A204.1 (cell line): ENCODE results near the gene TOR4A.

Source experiments
- FAIRE-seq: peaks from 2 replicates; lab custom pipeline; 2012; peaks lifted over from hg19 to GRCh38; lab: Jason Lieb, UNC

Gene TOR4A

GRCh38 chr9:137253717-137254623 is 23.6 kb upstream of the TOR4A start:
- no peak for FAIRE-seq

- no peak for FAIRE-seq
Observed at GRCh38 chr9:137254624-137255447, 22.7 kb upstream of the TOR4A start, which contains the start of gene NELFB. TSS of gene NELFB (plus strand) at chr9:137255327.

GRCh38 chr9:137255448-137256114 is 21.9 kb upstream of the TOR4A start:
- FAIRE-seq = no peak

- no peak for FAIRE-seq
Observed at GRCh38 chr9:137256362-137256761, 21.2 kb upstream of the TOR4A start.

- FAIRE-seq = no peak
Observed at GRCh38 chr9:137256856-137257255, 20.7 kb upstream of the TOR4A start.

- peak; percentile 27 for FAIRE-seq
Observed at GRCh38 chr9:137262173-137262908, 15.2 kb upstream of the TOR4A start.

GRCh38 chr9:137262909-137263285 is 14.6 kb upstream of the TOR4A start:
- FAIRE-seq = no peak

- no peak for FAIRE-seq
Observed at GRCh38 chr9:137263506-137263905, 14.0 kb upstream of the TOR4A start.

- no peak for FAIRE-seq
Observed at GRCh38 chr9:137264067-137264466, 13.5 kb upstream of the TOR4A start.

- FAIRE-seq = no peak
Observed at GRCh38 chr9:137265496-137266161, 11.9 kb upstream of the TOR4A start.

- FAIRE-seq = no peak
Observed at GRCh38 chr9:137266162-137266527, 11.4 kb upstream of the TOR4A start.

GRCh38 chr9:137266585-137267453 is 10.7 kb upstream of the TOR4A start:
- FAIRE-seq = no peak

GRCh38 chr9:137267933-137268355 is 9.6 kb upstream of the TOR4A start:
- no peak for FAIRE-seq

GRCh38 chr9:137268538-137269201 is 8.9 kb upstream of the TOR4A start:
- FAIRE-seq = no peak

GRCh38 chr9:137269231-137269772 is 8.2 kb upstream of the TOR4A start:
- no peak for FAIRE-seq

- FAIRE-seq = no peak
Observed at GRCh38 chr9:137270929-137271695, 6.4 kb upstream of the TOR4A start.

- no peak for FAIRE-seq
Observed at GRCh38 chr9:137271696-137272076, 5.8 kb upstream of the TOR4A start.

- FAIRE-seq = no peak
Observed at GRCh38 chr9:137272241-137273094, 5.1 kb upstream of the TOR4A start.
